Subcutaneous adipose tissue (tissue), 4 donors: ENCODE measurements around the gene MRC1. TPM values are rescaled to one million over a fixed set of nuclear protein-coding genes. Genes with fewer than 3 reads are reported as not detected.

Source experiments
- CTCF ChIP-seq: fragments of 450-650 bp; IDR thresholded peaks from one replicate; pipeline ENCODE4 v1.5.1; 2016; ENCODE audit warnings: low read depth, mild to moderate bottlenecking, control low read depth, antibody characterized with exemption, moderate library complexity
- total RNA-seq, 4 donors: library from RNA; depleted of rRNA; stranded (reverse); fragments of >200 nt; gene quantifications; one replicate each; pipeline ENCODE4 v1.1.0, GENCODE V29; 2016

The MRC1 gene
- total RNA-seq, 4 donors from 2014 or later, result 86.3 to 232 (median 218) TPM

- TF ChIP-seq CTCF, result no peak
Observed at GRCh38 chr10:17913604-17914003, 104.5 kb downstream of the MRC1 start.

- no peak for TF ChIP-seq CTCF
Observed at GRCh38 chr10:17914169-17915045, 105.3 kb downstream of the MRC1 start.

- no peak for TF ChIP-seq CTCF
Observed at GRCh38 chr10:17915181-17915580, 106.0 kb downstream of the MRC1 start.

- no peak for TF ChIP-seq CTCF
Observed at GRCh38 chr10:17918187-17918903, 109.2 kb downstream of the MRC1 start.

- TF ChIP-seq CTCF, result no peak
Observed at GRCh38 chr10:17921378-17921777, 112.2 kb downstream of the MRC1 start.

GRCh38 chr10:17923728-17924127 is 114.6 kb downstream of the MRC1 start:
- no peak for TF ChIP-seq CTCF

GRCh38 chr10:17943033-17943745 is 134.0 kb downstream of the MRC1 start:
- no peak for TF ChIP-seq CTCF
